Astrocyte of the cerebellum (primary cell): ENCODE data around the gene QPCT.

ENCODE experiments used
- DNase-seq: peaks from one replicate; pipeline ENCODE4 v3.0.0-alpha.2; 2011; ENCODE audit warnings: low read depth
- H3K4me3 ChIP-seq: 2 replicates; pipeline ENCODE4 v1.5.1; 2011; ENCODE audit warnings: mild to moderate bottlenecking, low read depth, low read length, moderate library complexity
- CTCF ChIP-seq: IDR thresholded peaks from 2 replicates; pipeline ENCODE4 v1.5.1; 2012; ENCODE audit warnings: low read length, low read depth, moderate library complexity, mild to moderate bottlenecking; ENCODE audit errors: missing control alignments
- in situ Hi-C: cut with HindIII; loops from 2 replicates; pipeline ENCODE4 v1.10.0; 2017; ENCODE audit warnings: low sequenced_read_pairs

The QPCT gene

GRCh38 chr2:37418956-37419355, 74.5 kb downstream of the QPCT start:
- no peak for DNase-seq

GRCh38 chr2:37421686-37422085, 77.3 kb downstream of the QPCT start:
- H3K4me3 ChIP-seq, result no peak overlapping the region
- in situ Hi-C loops, result no loop called here
- DNase-seq, result no peak
- no peak for TF ChIP-seq CTCF

More at GRCh38 chr2:37418956-37419355, 74.5 kb downstream of the QPCT start:
- no peak for TF ChIP-seq CTCF
- in situ Hi-C loops, result no loop called here
- H3K4me3 ChIP-seq, result no peak overlapping the region

GRCh38 chr2:37422816-37423215, 78.4 kb downstream of the QPCT start:
- in situ Hi-C loops, result no loop called here
- no peak for TF ChIP-seq CTCF

More at GRCh38 chr2:37422816-37423215, 78.4 kb downstream of the QPCT start:
- no peak overlapping the region for H3K4me3 ChIP-seq
- no peak for DNase-seq
